ENCODE data around the gene TOB1.

- TF ChIP-seq CTCF (IDR thresholded peaks at IDR 0.05) = no peak
- TF ChIP-seq POLR2A (IDR thresholded peaks at IDR 0.05) = no peak
- no peak for TF ChIP-seq POLR2AphosphoS5 (IDR thresholded peaks at IDR 0.05)
- TF ChIP-seq EP300 (IDR thresholded peaks at IDR 0.05) = no peak
Measured at GRCh38 chr17:50863221-50863843, 2.8 kb downstream of the TOB1 start.
